Thymus (tissue), 11 donors: ENCODE results near the gene PHOSPHO1. TPM values are rescaled to one million over a fixed set of nuclear protein-coding genes. Genes with fewer than 3 reads are reported as not detected.
"Not testable (repeated sequence)": the region's sequence is repeated elsewhere in the genome, so short reads cannot be mapped to it uniquely, and the experiment has no call there.

ENCODE experiments used
- DNase-seq, 9 donors: peaks; one replicate each; pipeline ENCODE4 v3.0.0-alpha.2; 2013; ENCODE audit warnings: low spot score in 9 of 9, low read depth in 6 of 9, missing footprints in 1 of 9
- H3K27ac ChIP-seq, 2 donors: one replicate each; pipeline ENCODE4 v1.5.1; 2013; ENCODE audit warnings: control low read depth in 1 of 2, low read depth in 1 of 2, low read length in 1 of 2, mild to moderate bottlenecking in 1 of 2, moderate library complexity in 1 of 2
- H3K27me3 ChIP-seq, 2 donors: one replicate each; pipeline ENCODE4 v1.5.1; 2013; ENCODE audit warnings: low read length in 1 of 2; ENCODE audit not compliant: control insufficient read depth in 2 of 2, insufficient read depth in 1 of 2
- H3K36me3 ChIP-seq, 2 donors: one replicate each; pipeline ENCODE4 v1.5.1; 2013; ENCODE audit warnings: low read length in 1 of 2, mild to moderate bottlenecking in 1 of 2, moderate library complexity in 1 of 2; ENCODE audit not compliant: control insufficient read depth in 2 of 2, insufficient read depth in 2 of 2
- H3K4me1 ChIP-seq, 2 donors: one replicate each; pipeline ENCODE4 v1.5.1; 2013; ENCODE audit warnings: low read length in 2 of 2; ENCODE audit not compliant: control insufficient read depth in 2 of 2, insufficient read depth in 2 of 2
- H3K4me3 ChIP-seq, 2 donors: one replicate each; pipeline ENCODE4 v1.5.1; 2013; ENCODE audit warnings: low read length in 2 of 2, control low read depth in 1 of 2, mild to moderate bottlenecking in 1 of 2
- H3K9me3 ChIP-seq, 2 donors: one replicate each; pipeline ENCODE4 v1.5.1; 2013; ENCODE audit warnings: low read length in 1 of 2, mild to moderate bottlenecking in 1 of 2; ENCODE audit not compliant: control insufficient read depth in 2 of 2, insufficient read depth in 1 of 2
- WGBS: extraction: QIAGEN DNeasy Blood & Tissue Kit; methylation state at CpG from one replicate; pipeline ENCODE4 v1.1.7; 2013; 5-methylcytosine and 5-hydroxymethylcytosine counted together
- polyA plus RNA-seq: library from polyadenylated mRNA; stranded (reverse); fragments of 200-250 nt; gene quantifications from one replicate; pipeline ENCODE4 v1.2.3, GENCODE V29; 2013
- total RNA-seq: library from RNA; stranded (reverse); fragments of 120-200 nt; gene quantifications from one replicate; pipeline ENCODE4 v1.2.4, GENCODE V29; 2013
- donor health status: healthy.

The PHOSPHO1 gene
- total and polyA plus RNA-seq, 2 donors = 0.50 to 1.8 TPM

DNA sequence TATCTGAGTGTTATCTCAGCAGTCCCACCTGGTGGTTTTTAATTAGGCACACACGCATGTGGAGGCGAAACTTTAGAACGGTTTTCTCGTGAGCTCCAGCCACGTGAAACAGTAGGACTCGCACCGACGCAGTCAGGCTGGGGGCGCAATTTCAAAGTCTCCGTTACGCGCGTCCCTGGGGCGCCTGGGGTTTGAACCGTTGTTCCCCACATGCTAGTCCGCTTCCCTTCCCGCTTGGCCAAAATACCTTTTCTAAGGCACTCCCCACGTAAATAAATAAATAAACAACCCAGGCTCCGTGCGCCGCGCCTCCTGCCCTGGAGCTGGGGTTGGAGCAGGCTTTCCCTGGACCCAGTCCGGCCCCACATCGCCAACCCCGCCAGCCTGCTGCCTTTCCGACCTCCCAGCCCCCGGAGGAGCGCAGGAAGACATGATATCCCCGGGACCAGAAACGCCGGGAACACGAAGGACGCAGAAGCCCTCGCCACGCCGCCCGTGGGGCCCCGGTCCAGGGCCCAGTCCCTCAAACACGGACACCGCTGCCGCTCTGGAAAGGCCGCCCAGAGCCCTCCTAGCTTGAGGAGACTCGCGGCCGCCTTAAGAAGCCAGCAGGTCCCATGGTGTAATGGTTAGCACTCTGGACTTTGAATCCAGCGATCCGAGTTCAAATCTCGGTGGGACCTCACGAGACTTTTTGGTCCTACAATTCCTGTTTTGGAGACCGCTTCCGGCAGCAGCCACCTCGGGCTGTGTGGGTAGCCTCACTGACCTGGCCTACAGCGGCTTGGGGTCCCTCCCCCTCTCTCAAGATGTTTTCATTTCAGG lies 38.5 kb downstream of the PHOSPHO1 start:
- Histone ChIP-seq H3K4me1 (peaks cover 7 to 21% of the 10 kb centered on the region in 2 donors), H3K9me3 (no peaks in the 10 kb centered on the region), H3K4me3 (peak overlapping the region; percentile 80 to 85), H3K36me3 (no peaks in the 10 kb centered on the region), H3K27me3 (peaks cover 0 to 3% of the 10 kb centered on the region in 2 donors), H3K27ac (peak overlapping the region; percentile 99 to 100)
- WGBS = under 1% methylated on average over 53 of the region's 53 CpGs
- DNase-seq = peak; percentile 68 to 93 (median 82)

DNA sequence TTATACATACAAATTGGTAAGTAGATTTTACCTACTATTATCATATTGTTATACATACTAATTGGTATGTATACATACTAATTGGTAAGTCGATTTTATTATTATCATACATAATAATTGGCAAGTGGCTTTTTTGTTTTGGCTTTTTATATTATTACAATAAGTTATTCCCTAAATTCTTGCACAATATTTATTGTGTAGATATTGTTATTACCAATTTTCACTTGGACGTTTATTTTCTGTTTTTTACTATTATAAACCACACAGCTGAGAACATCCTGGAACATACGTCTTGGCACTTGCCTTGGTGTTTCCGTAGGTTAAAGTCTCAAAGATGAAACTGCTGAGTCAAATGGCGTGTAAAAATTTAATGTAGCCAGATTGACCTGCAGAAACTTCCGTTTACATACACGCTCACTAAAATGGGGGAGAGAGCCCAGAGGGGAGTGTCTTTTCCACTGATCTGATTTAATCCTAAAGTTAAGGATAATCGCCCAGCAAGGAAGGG lies 39.1 kb downstream of the PHOSPHO1 start:
- Histone ChIP-seq H3K27ac (peak overlapping the region; percentile 99 to 100), H3K36me3 (no peaks in the 10 kb centered on the region)
- WGBS = 8% methylated on average over 8 of the region's 8 CpGs

DNA sequence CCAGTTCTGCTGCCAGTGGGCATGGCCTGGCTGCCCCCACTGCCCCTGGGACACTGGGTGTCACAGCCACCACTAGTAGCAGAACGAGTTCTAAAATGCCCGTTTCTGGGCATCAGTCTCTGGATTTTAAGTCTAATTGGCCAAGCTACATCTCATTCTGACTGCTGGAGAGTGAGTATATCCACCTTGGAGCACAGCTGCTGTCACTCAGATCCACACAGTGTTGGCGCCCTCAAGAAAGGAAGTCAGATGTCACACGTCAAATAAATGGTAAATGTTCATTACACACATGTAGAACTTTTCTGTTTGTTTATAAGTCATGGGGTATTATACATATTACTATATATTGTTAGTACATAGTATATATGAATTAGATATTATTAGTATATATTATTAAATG lies 39.7 kb downstream of the PHOSPHO1 start:
- Histone ChIP-seq H3K9me3 (no peaks in the 10 kb centered on the region), H3K4me3 (no peak overlapping the region), H3K4me1 (peaks cover 7 to 21% of the 10 kb centered on the region in 2 donors), H3K27ac (no peak overlapping the region), H3K36me3 (no peaks in the 10 kb centered on the region), H3K27me3 (peaks cover 0 to 3% of the 10 kb centered on the region in 2 donors)
- 75% methylated on average over 4 of the region's 4 CpGs for WGBS
- no peak for DNase-seq

More for the DNA sequence above, 39.1 kb downstream of the PHOSPHO1 start:
- Histone ChIP-seq H3K27me3 (peaks cover 0 to 3% of the 10 kb centered on the region in 2 donors), H3K4me3 (peak overlapping the region; percentile 80 to 85), H3K4me1 (peaks cover 7 to 21% of the 10 kb centered on the region in 2 donors), H3K9me3 (no peaks in the 10 kb centered on the region)
- no peak for DNase-seq

DNA sequence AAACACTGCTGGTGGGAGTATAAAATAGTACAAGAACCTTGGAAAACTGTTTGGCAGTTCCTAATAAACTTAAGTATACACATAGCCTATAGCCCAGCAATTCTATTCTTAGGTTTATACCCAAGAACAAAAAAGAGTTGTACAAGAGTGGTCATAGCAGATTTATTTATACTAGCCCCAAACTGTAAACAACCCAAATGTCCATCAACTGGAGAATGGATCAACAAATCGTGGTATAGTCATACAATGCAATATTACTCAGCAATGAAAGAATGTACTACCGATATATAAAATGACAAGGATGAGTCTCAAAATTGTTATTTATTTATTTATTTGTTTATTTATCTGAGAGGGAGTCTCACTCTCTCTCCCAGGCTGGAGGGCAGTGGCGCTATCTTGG lies 43.3 kb downstream of the PHOSPHO1 start:
- no peaks in the 10 kb centered on the region for H3K27me3 ChIP-seq
- peaks cover 0 to 9% of the 10 kb centered on the region in 2 donors for H3K4me1 ChIP-seq
- peaks cover 0 to 24% of the 10 kb centered on the region in 2 donors for H3K9me3 ChIP-seq
- no peak for DNase-seq
- 98% methylated on average over 3 of the region's 3 CpGs for WGBS
- H3K4me3 ChIP-seq = no peak overlapping the region
- H3K36me3 ChIP-seq = no peaks in the 10 kb centered on the region
- no peak overlapping the region for H3K27ac ChIP-seq

DNA sequence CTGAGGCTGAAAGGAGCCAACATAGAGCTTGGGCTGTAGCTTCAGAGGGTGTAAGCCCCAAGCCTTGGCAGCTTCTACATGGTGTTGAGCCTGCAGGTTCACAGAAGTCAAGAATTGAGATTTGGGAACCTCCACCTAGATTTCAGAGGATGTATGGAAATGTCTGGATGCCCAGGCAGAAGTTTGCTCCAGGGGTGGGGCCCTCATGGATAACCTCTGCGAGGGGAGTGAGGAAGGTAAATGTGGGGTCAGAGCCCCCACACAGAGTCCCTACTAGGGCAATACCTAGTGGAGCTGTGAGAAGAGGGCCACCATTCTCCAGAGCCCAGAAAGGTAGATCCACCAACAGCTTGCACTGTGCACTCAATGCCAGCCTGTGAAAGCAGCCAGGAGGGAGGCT lies 45.2 kb downstream of the PHOSPHO1 start:
- H3K27me3 ChIP-seq, H3K4me3 ChIP-seq, H3K27ac ChIP-seq, H3K36me3 ChIP-seq, DNase-seq, H3K4me1 ChIP-seq: not testable (repeated sequence)
- peaks cover 0 to 24% of the 10 kb centered on the region in 2 donors for H3K9me3 ChIP-seq
- WGBS = 100% methylated on average over 1 of the region's 1 CpG

DNA sequence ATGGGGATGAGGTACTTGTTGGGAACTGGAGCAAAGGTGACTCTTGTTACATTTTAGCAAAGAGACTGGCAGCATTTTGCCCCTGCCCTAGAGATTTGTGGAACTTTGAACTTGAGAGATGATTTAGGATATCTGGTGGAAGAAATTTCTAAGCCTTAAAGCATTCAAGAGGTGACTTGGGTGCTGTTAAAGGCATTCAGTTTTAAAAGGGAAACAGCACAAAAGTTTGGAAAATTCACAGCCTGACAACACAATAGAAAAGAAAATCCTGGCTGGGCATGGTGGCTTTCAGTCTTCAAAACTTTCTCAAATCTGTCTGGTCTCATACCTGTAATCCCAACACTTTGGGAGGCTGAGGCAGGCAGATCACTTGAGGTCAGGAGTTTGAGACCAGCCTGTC lies 46.1 kb downstream of the PHOSPHO1 start:
- H3K36me3 ChIP-seq, H3K27me3 ChIP-seq, H3K27ac ChIP-seq, H3K4me1 ChIP-seq, H3K4me3 ChIP-seq, DNase-seq: not testable (repeated sequence)
- H3K9me3 ChIP-seq = peaks cover 0 to 24% of the 10 kb centered on the region in 2 donors

DNA sequence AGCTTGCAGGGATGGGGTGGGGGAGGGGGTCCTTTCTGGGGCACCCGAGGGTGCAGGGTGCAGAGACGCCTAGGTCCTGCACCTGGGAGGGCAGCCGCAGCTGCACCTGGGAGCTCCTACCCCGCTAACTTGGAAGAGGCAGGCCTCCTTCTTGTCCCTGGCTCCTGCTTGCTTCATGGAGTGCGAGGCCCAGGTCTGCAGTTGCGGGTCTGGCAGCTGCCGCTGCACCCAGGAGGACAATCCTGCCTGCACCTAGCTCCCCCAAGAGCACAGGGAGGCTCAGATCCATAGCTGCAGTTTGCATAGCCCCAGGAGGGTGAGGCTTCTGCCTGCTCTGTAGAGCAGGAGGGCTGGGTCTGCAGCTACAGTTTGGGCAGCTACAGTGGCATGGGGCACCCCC lies 46.8 kb downstream of the PHOSPHO1 start:
- Histone ChIP-seq H3K27me3 (no peaks in the 10 kb centered on the region), H3K9me3 (peaks cover 0 to 24% of the 10 kb centered on the region in 2 donors), H3K36me3 (no peaks in the 10 kb centered on the region), H3K4me1 (no peaks in the 10 kb centered on the region), H3K4me3 (no peak overlapping the region), H3K27ac (no peak overlapping the region)
- DNase-seq = no peak
- WGBS = 94% methylated on average over 7 of the region's 7 CpGs

DNA sequence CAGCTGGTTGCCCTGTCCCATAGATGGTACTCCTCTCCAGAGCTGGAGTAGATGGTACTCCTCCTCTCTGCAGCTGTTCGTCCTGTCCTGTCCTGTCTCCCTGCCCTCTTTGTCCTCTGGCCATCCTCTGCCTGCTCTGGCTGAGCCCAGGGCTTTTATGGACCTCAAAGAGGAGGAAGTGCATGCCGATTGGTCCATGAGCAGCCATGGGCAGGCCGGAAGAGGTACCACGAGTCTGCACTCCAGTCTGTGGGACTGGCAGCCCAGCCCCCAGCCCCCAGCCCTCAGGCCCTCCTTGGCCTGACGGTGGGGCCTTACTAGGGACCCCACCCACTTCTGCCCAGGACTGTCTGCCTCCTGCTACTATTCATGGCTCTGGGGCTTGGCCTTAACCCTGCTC lies 47.2 kb downstream of the PHOSPHO1 start:
- Histone ChIP-seq H3K27ac (no peak overlapping the region), H3K4me3 (no peak overlapping the region), H3K9me3 (peaks cover 0 to 24% of the 10 kb centered on the region in 2 donors), H3K4me1 (no peaks in the 10 kb centered on the region), H3K27me3 (no peaks in the 10 kb centered on the region), H3K36me3 (no peaks in the 10 kb centered on the region)
- no peak for DNase-seq
- 93% methylated on average over 5 of the region's 5 CpGs for WGBS

DNA sequence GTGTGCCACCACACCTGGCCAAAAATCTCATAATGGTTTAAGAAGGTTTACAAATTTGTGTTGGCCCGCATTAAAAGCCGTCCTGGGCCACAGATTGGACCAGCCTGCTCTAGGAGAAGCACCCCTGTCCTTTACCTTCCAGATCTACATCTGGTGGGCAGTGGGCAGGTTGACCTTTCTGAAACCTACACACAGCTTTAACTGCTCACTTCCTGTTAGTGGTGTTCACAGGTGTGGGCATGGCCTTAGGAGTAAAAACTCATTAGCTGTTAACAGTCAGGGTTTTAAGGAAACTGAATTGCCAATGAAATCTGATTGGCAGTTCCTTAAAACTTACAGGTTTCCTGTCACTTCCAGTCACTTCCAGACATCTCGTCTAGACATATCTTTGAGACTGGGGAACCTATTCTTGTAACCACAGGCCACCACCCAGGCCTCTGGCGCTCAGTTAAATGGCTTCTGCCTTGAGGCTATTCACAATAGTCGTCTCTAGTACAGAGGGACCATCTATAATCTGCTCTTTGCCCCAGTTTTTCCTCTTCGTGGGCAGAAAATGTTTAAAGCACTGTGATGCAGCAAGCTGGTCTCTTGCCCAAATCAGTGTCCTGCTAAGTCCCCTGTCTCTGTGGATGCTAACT lies 49.5 kb downstream of the PHOSPHO1 start:
- Histone ChIP-seq H3K4me3 (no peak overlapping the region), H3K27me3 (no peaks in the 10 kb centered on the region), H3K9me3 (peaks cover 1 to 35% of the 10 kb centered on the region in 2 donors), H3K27ac (no peak overlapping the region), H3K4me1 (no peaks in the 10 kb centered on the region), H3K36me3 (no peaks in the 10 kb centered on the region)
- 81% methylated on average over 6 of the region's 6 CpGs for WGBS
- DNase-seq = no peak
